ENCODE results near the gene TSPAN5.

Gene TSPAN5

GRCh38 chr4:98614662-98615061, 43.7 kb downstream of the TSPAN5 start:
- no peak for DNase-seq

- DNase-seq, result no peak
Observed at GRCh38 chr4:98614094-98614493, 44.3 kb downstream of the TSPAN5 start.

- DNase-seq, result no peak
Observed at GRCh38 chr4:98613453-98614075, 44.8 kb downstream of the TSPAN5 start.

GRCh38 chr4:98612318-98613250, 45.8 kb downstream of the TSPAN5 start:
- DNase-seq, result no peak

- DNase-seq, result no peak
Observed at GRCh38 chr4:98611677-98612317, 46.6 kb downstream of the TSPAN5 start.

- no peak for DNase-seq
Observed at GRCh38 chr4:98610926-98611676, 47.3 kb downstream of the TSPAN5 start.

GRCh38 chr4:98610431-98610830, 48.0 kb downstream of the TSPAN5 start:
- DNase-seq, result no peak

GRCh38 chr4:98609934-98610333, 48.5 kb downstream of the TSPAN5 start:
- DNase-seq, result no peak

- DNase-seq, result no peak
Observed at GRCh38 chr4:98608356-98608755, 50.1 kb downstream of the TSPAN5 start.

- no peak for DNase-seq
Observed at GRCh38 chr4:98606894-98607293, 51.5 kb downstream of the TSPAN5 start.

- DNase-seq, result no peak
Observed at GRCh38 chr4:98605216-98605615, 53.2 kb downstream of the TSPAN5 start.

- DNase-seq, result no peak
Observed at GRCh38 chr4:98604723-98605122, 53.7 kb downstream of the TSPAN5 start.

GRCh38 chr4:98603683-98604521, 54.5 kb downstream of the TSPAN5 start:
- no peak for DNase-seq

GRCh38 chr4:98602270-98602669, 56.1 kb downstream of the TSPAN5 start:
- no peak for DNase-seq

- no peak for DNase-seq
Observed at GRCh38 chr4:98601708-98602107, 56.7 kb downstream of the TSPAN5 start.

GRCh38 chr4:98599617-98600205, 58.7 kb downstream of the TSPAN5 start:
- DNase-seq, result no peak

GRCh38 chr4:98586962-98587354, 71.5 kb downstream of the TSPAN5 start:
- DNase-seq, result no peak

GRCh38 chr4:98586291-98586961, 72.0 kb downstream of the TSPAN5 start:
- DNase-seq, result no peak

GRCh38 chr4:98585596-98585995, 72.8 kb downstream of the TSPAN5 start:
- no peak for DNase-seq

GRCh38 chr4:98584265-98584664, 74.1 kb downstream of the TSPAN5 start:
- no peak for DNase-seq

- DNase-seq, result no peak
Observed at GRCh38 chr4:98583265-98583664, 75.1 kb downstream of the TSPAN5 start.

Measured in Kasumi-1 (cell line).